Neural progenitor cell (in vitro differentiated cells): ENCODE measurements around the gene AMBRA1. TPM values are rescaled to one million over a fixed set of nuclear protein-coding genes. Genes with fewer than 3 reads are reported as not detected.

Experiments
- DNase-seq: peaks from one replicate; pipeline ENCODE4 v3.0.0-alpha.2; 2016; ENCODE audit warnings: low spot score
- H2AFZ ChIP-seq: fragments of 200-600 bp; sonication (generic); replicated peaks from 2 replicates; pipeline ENCODE4 v1.6.1; 2016; ENCODE audit warnings: antibody characterized with exemption
- H3F3A ChIP-seq: fragments of 200-600 bp; sonication (generic); 2 replicates; pipeline ENCODE4 v1.6.1; 2016; ENCODE audit warnings: antibody characterized with exemption, low read depth
- H3K27ac ChIP-seq: fragments of 200-600 bp; sonication (generic); 2 replicates; pipeline ENCODE4 v1.5.1; 2016; ENCODE audit warnings: mild to moderate bottlenecking
- H3K27me3 ChIP-seq: fragments of 200-600 bp; sonication (generic); 2 replicates; pipeline ENCODE4 v1.6.1; 2016; ENCODE audit warnings: mild to moderate bottlenecking, moderate library complexity
- H3K36me3 ChIP-seq: fragments of 200-600 bp; sonication (generic); 2 replicates; pipeline ENCODE4 v1.5.1; 2016
- H3K4me1 ChIP-seq: fragments of 200-600 bp; sonication (generic); 2 replicates; pipeline ENCODE4 v1.6.1; 2016; ENCODE audit warnings: mixed run types
- H3K4me2 ChIP-seq: fragments of 200-600 bp; sonication (generic); 2 replicates; pipeline ENCODE4 v1.6.1; 2016
- H3K4me3 ChIP-seq: fragments of 200-600 bp; sonication (generic); 2 replicates; pipeline ENCODE4 v1.5.1; 2016
- H3K79me2 ChIP-seq: fragments of 200-600 bp; sonication (generic); 2 replicates; pipeline ENCODE4 v1.6.1; 2016; ENCODE audit warnings: low read depth
- H3K9ac ChIP-seq: fragments of 200-600 bp; sonication (generic); 2 replicates; pipeline ENCODE4 v1.6.1; 2016
- H3K9me3 ChIP-seq: fragments of 200-600 bp; sonication (generic); 2 replicates; pipeline ENCODE4 v1.5.1; 2016; ENCODE audit warnings: low read depth
- H4K20me1 ChIP-seq: fragments of 200-600 bp; sonication (generic); 2 replicates; pipeline ENCODE4 v1.6.1; 2016; ENCODE audit warnings: low read depth
- H3K27ac Mint-ChIP-seq: 3 replicates; pipeline ENCODE4 v1.8.0; 2021; ENCODE audit warnings: mixed read lengths
- H3K27me3 Mint-ChIP-seq: 2 replicates; pipeline ENCODE4 v1.8.0; 2022; ENCODE audit warnings: low read depth, mild to moderate bottlenecking, inconsistent platforms, moderate library complexity, mixed read lengths; ENCODE audit not compliant: insufficient read depth
- H3K36me3 Mint-ChIP-seq: 3 replicates; pipeline ENCODE4 v1.8.0; 2021; ENCODE audit warnings: mixed read lengths
- H3K4me1 Mint-ChIP-seq: 3 replicates; pipeline ENCODE4 v1.8.0; 2021; ENCODE audit warnings: mixed read lengths
- H3K4me3 Mint-ChIP-seq: 3 replicates; pipeline ENCODE4 v1.8.0; 2021; ENCODE audit warnings: mild to moderate bottlenecking, moderate library complexity, mixed read lengths
- H3K9me3 Mint-ChIP-seq: 3 replicates; pipeline ENCODE4 v1.8.0; 2020; ENCODE audit warnings: mixed read lengths
- EZH2 ChIP-seq: fragments of 200-600 bp; sonication (generic); IDR thresholded peaks from 2 replicates; pipeline ENCODE4 v1.6.1; 2017; ENCODE audit warnings: antibody characterized with exemption, mild to moderate bottlenecking, moderate library complexity
- EZH2phosphoT487 ChIP-seq: fragments of 200-600 bp; sonication (generic); IDR thresholded peaks from 2 replicates; pipeline ENCODE4 v1.6.1; 2017; ENCODE audit warnings: antibody characterized with exemption
- total RNA-seq: library from RNA; depleted of rRNA; stranded (reverse); fragments of >200 nt; gene quantifications from 2 replicates; pipeline ENCODE4 v1.2.3, GENCODE V29; 2015; ENCODE audit warnings: low replicate concordance
- TF ChIP-seq, protein P1 (sequence below): fragments of 200-600 bp; sonication (generic); IDR thresholded peaks from 2 replicates; pipeline ENCODE4 v1.5.1; 2017; ENCODE audit warnings: antibody characterized with exemption, mild to moderate bottlenecking

The AMBRA1 gene
- total RNA-seq, 1 donor from 2014 or later, result 20.7 TPM

DNA sequence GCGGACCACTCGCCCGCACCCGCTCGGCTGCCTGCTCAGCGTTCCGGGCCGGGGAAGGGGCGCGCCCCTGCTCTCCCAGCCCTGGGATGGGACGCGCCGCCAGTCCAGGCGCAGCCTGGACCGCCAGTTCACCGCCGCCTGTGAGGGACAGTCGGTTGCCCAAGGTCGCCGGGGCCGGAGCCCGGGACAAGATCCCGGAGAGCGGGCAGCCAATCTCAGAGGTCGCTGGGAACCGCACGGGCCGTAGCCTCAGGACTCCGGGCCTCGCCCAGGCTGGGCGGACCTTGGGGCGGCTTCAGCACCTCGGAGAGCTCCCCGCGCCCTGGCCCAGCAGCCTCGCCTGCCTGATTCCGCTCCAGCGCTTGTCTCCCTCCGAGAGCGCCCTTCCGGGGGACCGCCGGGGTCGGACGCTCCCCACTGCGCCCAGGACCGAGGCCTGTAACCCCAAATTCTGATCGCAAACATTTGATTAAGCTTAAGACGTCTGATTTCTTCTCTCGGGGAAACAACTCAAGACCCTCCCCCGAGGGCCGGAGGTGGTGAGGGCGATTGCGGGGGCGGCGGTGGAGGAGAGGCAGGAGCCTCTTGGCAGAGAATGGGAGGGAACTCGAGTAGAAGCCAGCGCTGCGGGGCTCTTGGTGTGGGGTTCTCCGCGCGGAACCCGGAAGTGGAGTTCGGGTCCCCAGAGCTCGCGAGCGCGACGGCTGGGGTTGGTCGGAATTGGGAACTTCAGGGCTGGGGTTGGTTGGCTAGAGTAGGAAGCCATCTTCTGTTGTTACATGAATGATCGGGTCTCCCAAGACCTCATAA lies 201.2 kb downstream of the AMBRA1 start:
- peak overlapping the region; percentile 83 for H3K4me2 ChIP-seq
- H3K27ac Mint-ChIP-seq, result no peak overlapping the region
- no peaks in the 10 kb centered on the region for H3K79me2 ChIP-seq
- no peak overlapping the region for H3K9ac ChIP-seq
- H3K4me1 ChIP-seq, result peaks cover 23% of the 10 kb centered on the region
- H3K4me3 Mint-ChIP-seq, result peak overlapping the region; percentile 84
- H3K4me3 ChIP-seq, result peak overlapping the region; percentile 49
- peaks cover 67% of the 10 kb centered on the region for H3K27me3 ChIP-seq
- TF ChIP-seq, protein P1, sequence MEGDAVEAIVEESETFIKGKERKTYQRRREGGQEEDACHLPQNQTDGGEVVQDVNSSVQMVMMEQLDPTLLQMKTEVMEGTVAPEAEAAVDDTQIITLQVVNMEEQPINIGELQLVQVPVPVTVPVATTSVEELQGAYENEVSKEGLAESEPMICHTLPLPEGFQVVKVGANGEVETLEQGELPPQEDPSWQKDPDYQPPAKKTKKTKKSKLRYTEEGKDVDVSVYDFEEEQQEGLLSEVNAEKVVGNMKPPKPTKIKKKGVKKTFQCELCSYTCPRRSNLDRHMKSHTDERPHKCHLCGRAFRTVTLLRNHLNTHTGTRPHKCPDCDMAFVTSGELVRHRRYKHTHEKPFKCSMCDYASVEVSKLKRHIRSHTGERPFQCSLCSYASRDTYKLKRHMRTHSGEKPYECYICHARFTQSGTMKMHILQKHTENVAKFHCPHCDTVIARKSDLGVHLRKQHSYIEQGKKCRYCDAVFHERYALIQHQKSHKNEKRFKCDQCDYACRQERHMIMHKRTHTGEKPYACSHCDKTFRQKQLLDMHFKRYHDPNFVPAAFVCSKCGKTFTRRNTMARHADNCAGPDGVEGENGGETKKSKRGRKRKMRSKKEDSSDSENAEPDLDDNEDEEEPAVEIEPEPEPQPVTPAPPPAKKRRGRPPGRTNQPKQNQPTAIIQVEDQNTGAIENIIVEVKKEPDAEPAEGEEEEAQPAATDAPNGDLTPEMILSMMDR, result no peak
- TF ChIP-seq EZH2phosphoT487 (peak; percentile 51), EZH2 (peak; percentile 65)
- no peak overlapping the region for H2AFZ ChIP-seq
- no peaks in the 10 kb centered on the region for H3K9me3 Mint-ChIP-seq
- H3F3A ChIP-seq, result peaks cover 22% of the 10 kb centered on the region
- H3K27ac ChIP-seq, result no peak overlapping the region
- peaks cover 25% of the 10 kb centered on the region for H3K4me1 Mint-ChIP-seq
- H3K36me3 ChIP-seq, result no peaks in the 10 kb centered on the region
- H3K9me3 ChIP-seq, result no peaks in the 10 kb centered on the region
- peaks cover 34% of the 10 kb centered on the region for H3K27me3 Mint-ChIP-seq
- peaks cover 3% of the 10 kb centered on the region for H3K36me3 Mint-ChIP-seq
- peaks cover 58% of the 10 kb centered on the region for H4K20me1 ChIP-seq
- peak; percentile 96 for DNase-seq

DNA sequence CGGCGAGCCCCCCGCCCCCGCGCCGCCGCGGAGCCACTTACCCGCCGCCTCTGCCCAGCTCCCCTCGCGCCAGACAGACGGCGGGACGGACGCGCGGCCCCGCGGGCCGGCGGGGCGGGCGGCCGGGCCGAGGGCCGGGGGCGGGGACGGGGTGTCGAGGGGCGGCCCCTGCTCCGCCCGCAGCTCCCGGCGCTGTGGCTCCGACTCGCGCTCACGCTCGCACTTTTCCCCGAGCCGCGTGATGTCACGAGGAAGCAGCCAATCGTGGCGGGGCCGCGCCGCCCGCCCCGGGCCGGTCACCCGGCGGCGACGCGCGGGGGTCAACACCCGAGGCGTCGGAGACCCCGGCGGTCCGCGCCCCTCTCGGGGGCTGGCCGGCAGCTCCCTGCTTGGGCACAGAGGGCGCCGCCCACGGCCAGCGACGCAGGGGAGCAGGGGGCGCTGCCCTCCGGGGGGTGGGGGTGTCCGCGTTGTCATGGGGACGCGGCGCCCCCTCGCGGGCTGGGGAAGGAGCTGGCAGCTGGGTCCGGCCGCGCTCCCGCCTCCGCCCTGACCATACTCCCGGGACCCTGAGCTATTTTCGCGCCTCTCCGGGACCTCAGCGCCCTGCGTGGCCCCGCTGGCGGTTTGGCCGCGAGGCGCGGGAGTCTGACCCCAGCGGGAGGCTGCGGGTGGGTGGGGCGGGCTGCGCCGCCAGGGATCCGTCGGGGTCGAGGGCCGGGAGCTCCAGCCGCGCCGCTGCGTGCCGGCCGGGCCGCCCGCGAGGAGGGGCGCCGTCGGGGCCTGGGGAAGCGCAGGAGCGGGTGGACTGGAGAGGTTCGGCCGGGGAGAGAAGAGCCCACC lies 202.0 kb downstream of the AMBRA1 start, which contains the start of gene CHRM4:
TSS of gene CHRM4 (minus strand) at position 199 of the 843 bp plus-strand sequence. CDS start 5,219 bp downstream, outside the sequence.
- Histone ChIP-seq H3K36me3 (no peaks in the 10 kb centered on the region), H3K4me3 (peak within 1 kb of the TSS; percentile 49), H3K4me1 (peaks cover 23% of the 10 kb centered on the region), H3K9me3 (no peaks in the 10 kb centered on the region), H3K27ac (no peak within 1 kb of the TSS), H3K4me2 (peak within 1 kb of the TSS; percentile 83), H3K9ac (no peak within 1 kb of the TSS), H3F3A (peaks cover 22% of the 10 kb centered on the region), H3K27me3 (peaks cover 75% of the 10 kb centered on the region), H3K79me2 (no peaks in the 10 kb centered on the region), H2AFZ (no peak within 1 kb of the TSS), H4K20me1 (peaks cover 62% of the 10 kb centered on the region)
- DNase-seq, result peak; percentile 77
- TF ChIP-seq, protein P1, result peak; percentile 61
- TF ChIP-seq EZH2phosphoT487, result no peak
- Mint-ChIP-seq H3K4me3 (peak within 1 kb of the TSS; percentile 84), H3K9me3 (peaks cover 2% of the 10 kb centered on the region), H3K27ac (no peak within 1 kb of the TSS), H3K4me1 (peaks cover 31% of the 10 kb centered on the region), H3K36me3 (no peaks in the 10 kb centered on the region), H3K27me3 (peaks cover 41% of the 10 kb centered on the region)

DNA sequence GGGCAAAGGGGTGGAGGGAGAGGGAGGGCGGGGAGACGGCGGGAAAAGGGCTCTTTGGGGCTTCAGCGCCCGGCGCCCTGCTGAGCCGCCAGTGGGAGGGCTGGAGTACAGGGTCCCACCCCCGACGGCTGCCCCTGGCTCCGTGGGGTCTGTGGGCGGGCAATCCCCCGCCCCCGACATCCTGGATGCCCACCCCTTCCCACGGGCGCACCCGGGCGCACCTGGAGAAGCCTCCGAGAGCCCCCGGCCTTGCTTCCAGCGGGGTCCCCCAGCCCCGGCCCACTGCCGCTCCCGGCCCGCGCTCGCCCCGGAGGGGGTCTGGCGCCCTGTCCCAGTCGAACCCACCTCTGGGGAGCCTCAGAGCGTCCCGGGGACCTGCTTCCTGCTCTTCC lies 202.6 kb downstream of the AMBRA1 start:
- no peaks in the 10 kb centered on the region for H3K9me3 ChIP-seq
- peaks cover 47% of the 10 kb centered on the region for H3K27me3 Mint-ChIP-seq

More for the DNA sequence above, 202.6 kb downstream of the AMBRA1 start:
- peaks cover 23% of the 10 kb centered on the region for H3K4me1 ChIP-seq
- peaks cover 2% of the 10 kb centered on the region for H3K9me3 Mint-ChIP-seq
- no peak overlapping the region for H2AFZ ChIP-seq
- H3K27ac Mint-ChIP-seq, result no peak overlapping the region
- peak overlapping the region; percentile 83 for H3K4me2 ChIP-seq
- H3K4me1 Mint-ChIP-seq, result peaks cover 32% of the 10 kb centered on the region
- peaks cover 22% of the 10 kb centered on the region for H3F3A ChIP-seq
- H4K20me1 ChIP-seq, result peaks cover 62% of the 10 kb centered on the region
- H3K4me3 ChIP-seq, result peak overlapping the region; percentile 49
- no peaks in the 10 kb centered on the region for H3K79me2 ChIP-seq
- H3K27me3 ChIP-seq, result peaks cover 77% of the 10 kb centered on the region
- no peak for DNase-seq
- peak; percentile 20 for TF ChIP-seq EZH2
- TF ChIP-seq, protein P1, result no peak
- TF ChIP-seq EZH2phosphoT487, result peak; percentile 34
- H3K4me3 Mint-ChIP-seq, result no peak overlapping the region
- no peak overlapping the region for H3K27ac ChIP-seq
- H3K36me3 ChIP-seq, result no peaks in the 10 kb centered on the region
- H3K36me3 Mint-ChIP-seq, result no peaks in the 10 kb centered on the region
- no peak overlapping the region for H3K9ac ChIP-seq
